Activated CD4-positive, alpha-beta memory T cell treated with anti-CD3 and anti-CD28 coated beads for 36 hours (primary cell): Measurements from ENCODE around the gene TEC. TPM values are rescaled to one million over a fixed set of nuclear protein-coding genes. Genes with fewer than 3 reads are reported as not detected.
A peak's percentile ranks its signal among the peaks of the same experiment; 100 is the strongest.

Experiments
- CTCF ChIA-PET: fragments of 350-600 bp; sonication (Branson Sonifier 250); formaldehyde crosslinking; loops from one replicate; lab custom pipeline; 2021; ENCODE audit warnings: antibody characterized with exemption, inconsistent platforms; lab: Charles Lee
- POLR2A ChIA-PET: fragments of 350-600 bp; sonication (Branson Sonifier 250); formaldehyde crosslinking; loops from one replicate; lab custom pipeline; 2021; ENCODE audit warnings: antibody characterized with exemption; lab: Charles Lee
- DNase-seq: peaks from one replicate; pipeline ENCODE4 v3.0.0-alpha.2; 2020
- H3K27ac Mint-ChIP-seq: one replicate; pipeline ENCODE4 v1.8.0; 2021; ENCODE audit warnings: mixed read lengths
- H3K27me3 Mint-ChIP-seq: one replicate; pipeline ENCODE4 v1.8.0; 2021; ENCODE audit warnings: mixed read lengths
- H3K36me3 Mint-ChIP-seq: one replicate; pipeline ENCODE4 v1.8.0; 2021; ENCODE audit warnings: mixed read lengths
- H3K4me1 Mint-ChIP-seq: one replicate; pipeline ENCODE4 v1.8.0; 2021; ENCODE audit warnings: low read depth, mixed read lengths
- H3K4me3 Mint-ChIP-seq: one replicate; pipeline ENCODE4 v1.8.0; 2021; ENCODE audit warnings: mild to moderate bottlenecking, mixed read lengths
- H3K9me3 Mint-ChIP-seq: one replicate; pipeline ENCODE4 v1.8.0; 2021; ENCODE audit warnings: mixed read lengths
- intact Hi-C: fragments of 100-400 bp; cut with micrococcal nuclease; formaldehyde crosslinking; loops from one replicate; pipeline ENCODE4 v1.15.1; 2023
- total RNA-seq, 2 experiments: library from RNA; stranded (reverse); gene quantifications; one replicate each; pipeline ENCODE4 v1.2.3, GENCODE V29; 2021

Gene TEC
- total RNA-seq, 2 experiments from 2014 or later, result 1.8 to 3.0 TPM

- no peak overlapping the region for H3K4me3 Mint-ChIP-seq
- CTCF ChIA-PET, result interaction anchor here (1.4 to 10.7 kb wide), 6 partner anchors 9 to 92 kb away, joined by 4 to 112 read pairs (median 9); no protein-coding TSS in a partner anchor
- peaks cover 16% of the 10 kb centered on the region for H3K36me3 Mint-ChIP-seq
- no peaks in the 10 kb centered on the region for H3K27me3 Mint-ChIP-seq
- peak overlapping the region; percentile 95 for H3K27ac Mint-ChIP-seq
- no peaks in the 10 kb centered on the region for H3K9me3 Mint-ChIP-seq
- DNase-seq, result no peak
- POLR2A ChIA-PET, result interaction anchor here (0.8 kb wide), 1 partner anchor 91 kb away, joined by 3 read pairs; no protein-coding TSS in a partner anchor
- peaks cover 85% of the 10 kb centered on the region for H3K4me1 Mint-ChIP-seq
- intact Hi-C loops, result loop anchor here (5.0 kb wide), 1 partner anchor 34 kb away; no protein-coding TSS in a partner anchor
Observed at GRCh38 chr4:48126621-48127020, 143.0 kb downstream of the TEC start.

- peaks cover 11% of the 10 kb centered on the region for H3K36me3 Mint-ChIP-seq
- CTCF ChIA-PET, result interaction anchor here (0.6 to 10.7 kb wide), 7 partner anchors 14 to 91 kb away, joined by 3 to 78 read pairs (median 3); no protein-coding TSS in a partner anchor
- H3K4me1 Mint-ChIP-seq, result peaks cover 68% of the 10 kb centered on the region
- H3K9me3 Mint-ChIP-seq, result no peaks in the 10 kb centered on the region
- H3K27ac Mint-ChIP-seq, result peak overlapping the region; percentile 69
- no peaks in the 10 kb centered on the region for H3K27me3 Mint-ChIP-seq
- POLR2A ChIA-PET, result interaction anchor here (1.1 to 1.8 kb wide), 2 partner anchors 9 to 25 kb away, joined by 3 to 6 read pairs; partner anchors contain the start of gene TXK
- intact Hi-C loops, result loop anchor here (1.0 to 5.0 kb wide), 3 partner anchors 12 to 33 kb away; no protein-coding TSS in a partner anchor
- H3K4me3 Mint-ChIP-seq, result peak overlapping the region; percentile 1
- DNase-seq, result no peak
Observed at GRCh38 chr4:48124870-48125269, 144.8 kb downstream of the TEC start.

GRCh38 chr4:48122756-48123155 lies 146.9 kb downstream of the TEC start:
- Mint-ChIP-seq H3K4me1 (peaks cover 66% of the 10 kb centered on the region), H3K36me3 (peaks cover 4% of the 10 kb centered on the region), H3K27me3 (no peaks in the 10 kb centered on the region), H3K9me3 (no peaks in the 10 kb centered on the region), H3K4me3 (no peak overlapping the region), H3K27ac (no peak overlapping the region)
- DNase-seq, result no peak
- ChIA-PET POLR2A (interaction anchor here (0.6 kb wide), 1 partner anchor 638 kb away, joined by 3 read pairs; the partner anchor contains the start of gene ATP10D), CTCF (interaction anchor here (0.8 to 10.7 kb wide), 3 partner anchors 12 to 35 kb away, joined by 3 to 78 read pairs (median 5); no protein-coding TSS in a partner anchor)
- intact Hi-C loops, result no loop called here

DNA sequence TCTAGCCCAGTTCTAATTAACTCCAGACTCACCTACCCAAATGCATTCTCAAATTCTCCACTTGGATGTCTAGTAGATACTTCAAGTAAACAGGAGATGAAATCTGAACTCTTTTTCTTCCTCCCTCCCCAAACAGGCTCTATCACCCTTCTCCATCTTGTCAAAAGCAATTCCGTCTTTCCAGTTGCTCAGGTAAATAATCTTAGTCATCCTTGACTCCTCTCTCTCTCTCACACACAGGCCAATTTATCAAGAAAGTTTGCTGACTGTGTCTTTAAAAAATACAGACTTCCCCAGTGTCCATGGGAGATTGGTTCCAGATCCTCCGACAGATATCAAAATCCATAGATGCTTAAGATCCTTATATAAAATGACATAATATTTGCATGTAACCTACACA lies 148.5 kb downstream of the TEC start:
- Mint-ChIP-seq H3K27me3 (no peaks in the 10 kb centered on the region), H3K27ac (no peak overlapping the region), H3K4me3 (no peak overlapping the region), H3K36me3 (no peaks in the 10 kb centered on the region), H3K4me1 (peaks cover 63% of the 10 kb centered on the region), H3K9me3 (no peaks in the 10 kb centered on the region)
- CTCF ChIA-PET, result no interaction called here
- intact Hi-C loops, result no loop called here
- POLR2A ChIA-PET, result no interaction called here
- DNase-seq, result no peak

DNA sequence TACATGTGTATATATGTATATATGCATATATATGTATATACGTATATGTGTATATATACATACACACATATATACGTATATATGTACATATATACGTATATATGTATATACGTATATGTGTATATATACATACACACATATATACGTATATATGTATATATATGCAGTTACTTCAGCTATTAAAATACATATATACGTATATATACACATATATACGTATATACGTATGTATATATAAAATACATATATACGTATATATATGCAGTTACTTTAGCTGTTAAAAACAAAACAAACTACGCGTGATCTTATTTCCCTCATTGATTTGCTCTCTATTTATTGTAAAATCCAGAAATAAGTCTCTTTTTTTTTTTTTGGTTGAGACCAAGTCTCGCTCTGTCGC lies 149.5 kb downstream of the TEC start:
- ChIA-PET POLR2A (no interaction called here), CTCF (interaction anchor here (0.7 kb wide), 2 partner anchors 19 to 792 kb away, joined by 3 to 4 read pairs; no protein-coding TSS in a partner anchor)
- H3K4me1 Mint-ChIP-seq, result peaks cover 58% of the 10 kb centered on the region
- no peak for DNase-seq
- H3K27ac Mint-ChIP-seq, result no peak overlapping the region
- no peaks in the 10 kb centered on the region for H3K36me3 Mint-ChIP-seq
- no peaks in the 10 kb centered on the region for H3K9me3 Mint-ChIP-seq
- intact Hi-C loops, result no loop called here
- no peak overlapping the region for H3K4me3 Mint-ChIP-seq
- H3K27me3 Mint-ChIP-seq, result no peaks in the 10 kb centered on the region

GRCh38 chr4:48119646-48120045 lies 150.0 kb downstream of the TEC start:
- no peak for DNase-seq
- ChIA-PET CTCF (interaction anchor here (0.7 to 2.5 kb wide), 3 partner anchors 11 to 793 kb away, joined by 3 to 16 read pairs (median 4); no protein-coding TSS in a partner anchor), POLR2A (no interaction called here)
- H3K27ac Mint-ChIP-seq, result no peak overlapping the region
- intact Hi-C loops, result no loop called here
- H3K4me3 Mint-ChIP-seq, result no peak overlapping the region
- H3K27me3 Mint-ChIP-seq, result no peaks in the 10 kb centered on the region
- H3K9me3 Mint-ChIP-seq, result no peaks in the 10 kb centered on the region
- no peaks in the 10 kb centered on the region for H3K36me3 Mint-ChIP-seq
- peaks cover 54% of the 10 kb centered on the region for H3K4me1 Mint-ChIP-seq

- Mint-ChIP-seq H3K4me3 (no peak overlapping the region), H3K4me1 (peaks cover 53% of the 10 kb centered on the region), H3K27me3 (no peaks in the 10 kb centered on the region), H3K9me3 (no peaks in the 10 kb centered on the region), H3K36me3 (peaks cover under 1% of the 10 kb centered on the region), H3K27ac (no peak overlapping the region)
- CTCF ChIA-PET, result interaction anchor here (0.5 to 2.5 kb wide), 3 partner anchors 9 to 29 kb away, joined by 3 to 16 read pairs (median 13); no protein-coding TSS in a partner anchor
- intact Hi-C loops, result no loop called here
- POLR2A ChIA-PET, result no interaction called here
- DNase-seq, result no peak
Observed at GRCh38 chr4:48118081-48118480, 151.6 kb downstream of the TEC start.

- Mint-ChIP-seq H3K9me3 (no peaks in the 10 kb centered on the region), H3K4me1 (peaks cover 67% of the 10 kb centered on the region), H3K27me3 (no peaks in the 10 kb centered on the region), H3K4me3 (no peak overlapping the region), H3K27ac (no peak overlapping the region), H3K36me3 (peaks cover 5% of the 10 kb centered on the region)
- ChIA-PET POLR2A (no interaction called here), CTCF (interaction anchor here (0.6 to 2.2 kb wide), 2 partner anchors 11 to 20 kb away, joined by 3 to 13 read pairs; no protein-coding TSS in a partner anchor)
- intact Hi-C loops, result no loop called here
- DNase-seq, result no peak
Observed at GRCh38 chr4:48116582-48116981, 153.1 kb downstream of the TEC start.

- no peak overlapping the region for H3K4me3 Mint-ChIP-seq
- H3K4me1 Mint-ChIP-seq, result peaks cover 68% of the 10 kb centered on the region
- POLR2A ChIA-PET, result no interaction called here
Observed at GRCh38 chr4:48114412-48114811, 155.2 kb downstream of the TEC start.

GRCh38 chr4:48112017-48112667 lies 157.5 kb downstream of the TEC start:
- intact Hi-C loops, result loop anchor here (1.0 kb wide), 1 partner anchor 17 kb away; no protein-coding TSS in a partner anchor
- H3K27me3 Mint-ChIP-seq, result no peaks in the 10 kb centered on the region
- H3K4me1 Mint-ChIP-seq, result peaks cover 50% of the 10 kb centered on the region
- peaks cover 8% of the 10 kb centered on the region for H3K36me3 Mint-ChIP-seq
- H3K4me3 Mint-ChIP-seq, result peak overlapping the region; percentile 27
- DNase-seq, result peak; percentile 43
- CTCF ChIA-PET, result interaction anchor here (1.0 to 5.0 kb wide), 2 partner anchors 15 to 78 kb away, joined by 3 to 78 read pairs; no protein-coding TSS in a partner anchor
- H3K27ac Mint-ChIP-seq, result peak overlapping the region; percentile 63
- H3K9me3 Mint-ChIP-seq, result no peaks in the 10 kb centered on the region
- POLR2A ChIA-PET, result interaction anchor here (0.6 kb wide), 1 partner anchor 20 kb away, joined by 5 read pairs; no protein-coding TSS in a partner anchor

More at GRCh38 chr4:48114412-48114811, 155.2 kb downstream of the TEC start:
- CTCF ChIA-PET, result interaction anchor here (1.2 to 1.5 kb wide), 2 partner anchors 13 to 427 kb away, joined by 3 to 5 read pairs; no protein-coding TSS in a partner anchor
- Mint-ChIP-seq H3K9me3 (no peaks in the 10 kb centered on the region), H3K36me3 (peaks cover 5% of the 10 kb centered on the region), H3K27ac (peak overlapping the region; percentile 31), H3K27me3 (no peaks in the 10 kb centered on the region)
- intact Hi-C loops, result no loop called here
- no peak for DNase-seq

DNA sequence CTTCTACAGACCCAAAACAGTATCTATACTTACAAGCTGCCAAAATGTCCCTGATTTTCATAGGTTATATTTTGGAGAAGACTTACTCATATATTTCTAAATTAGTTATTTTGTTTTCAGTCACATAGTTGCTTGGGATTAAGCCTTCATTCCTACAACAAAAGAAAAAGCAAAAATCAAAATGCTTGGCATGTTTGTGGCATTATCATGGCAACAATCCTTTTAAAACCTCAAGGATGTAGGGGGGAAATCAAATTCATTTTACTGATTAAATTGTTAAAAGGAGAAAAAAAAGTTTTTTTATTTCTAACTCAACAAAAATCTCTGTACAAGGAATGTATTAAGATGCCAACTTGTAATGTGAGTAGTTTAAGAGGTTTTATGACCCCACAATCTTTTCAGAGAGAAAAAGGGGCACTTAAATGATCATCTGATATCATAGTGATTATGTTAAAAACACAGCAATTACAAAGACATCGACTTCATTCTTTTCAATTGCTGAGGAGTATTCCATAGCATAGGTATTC lies 159.1 kb downstream of the TEC start:
- no peak overlapping the region for H3K27ac Mint-ChIP-seq
- H3K9me3 Mint-ChIP-seq, result no peaks in the 10 kb centered on the region
- peaks cover 10% of the 10 kb centered on the region for H3K36me3 Mint-ChIP-seq
- H3K4me1 Mint-ChIP-seq, result peaks cover 48% of the 10 kb centered on the region
- DNase-seq, result no peak
- no peak overlapping the region for H3K4me3 Mint-ChIP-seq
- H3K27me3 Mint-ChIP-seq, result no peaks in the 10 kb centered on the region
- ChIA-PET POLR2A (no interaction called here), CTCF (interaction anchor here (1.5 to 5.0 kb wide), 9 partner anchors 16 to 183 kb away, joined by 4 to 78 read pairs (median 7); no protein-coding TSS in a partner anchor)
- intact Hi-C loops, result no loop called here
